ENCODE data around the gene XKRX.

The XKRX gene

DNA sequence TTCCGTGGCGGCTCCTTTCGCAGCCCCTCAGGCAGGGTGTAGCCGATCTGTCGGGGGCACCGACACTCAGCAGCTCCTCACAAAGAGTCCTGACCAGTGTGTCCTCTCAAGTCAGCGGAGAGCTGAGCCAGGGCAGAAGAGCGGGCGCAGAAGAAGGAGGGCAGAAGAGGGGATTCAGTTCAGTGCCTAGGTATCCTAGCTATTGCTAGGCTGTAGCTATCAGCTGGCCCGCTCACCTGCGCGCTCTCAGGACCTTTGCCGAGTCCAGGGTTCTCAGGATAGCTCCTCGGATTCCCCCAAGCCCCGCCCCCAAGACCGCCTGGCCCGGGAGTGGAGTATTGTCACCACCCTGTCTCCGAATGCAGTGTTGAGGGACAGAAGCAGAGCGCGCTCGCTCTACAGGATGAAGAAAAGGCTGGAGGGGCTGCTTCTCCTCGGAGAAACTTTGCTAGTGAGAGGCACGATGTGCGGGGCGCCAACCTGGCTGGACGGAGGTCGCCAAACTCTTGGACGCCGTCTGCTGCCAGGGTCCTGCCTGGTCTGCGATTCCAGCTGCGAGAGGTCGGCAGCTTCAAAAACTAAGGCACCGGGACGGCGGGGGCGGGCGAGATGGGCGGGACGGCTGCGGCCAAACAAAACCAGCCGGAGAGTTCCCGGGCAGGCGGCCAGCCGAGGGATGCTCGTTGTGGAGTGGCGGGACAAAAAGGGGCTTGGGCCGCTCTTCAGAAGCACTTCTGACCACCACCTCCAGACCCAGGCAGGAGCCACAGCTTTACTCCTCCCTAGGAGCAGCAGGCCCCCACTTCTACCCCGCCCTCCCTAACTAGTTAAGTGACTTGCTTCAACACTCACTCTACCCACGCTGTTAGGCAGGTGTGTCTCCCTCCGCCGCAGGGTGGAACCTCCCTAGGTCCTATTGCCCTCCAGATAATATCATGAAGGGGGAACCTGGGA lies at the start of gene XKRX:
TSS of gene XKRX (minus strand) at position 258 of the 954 bp plus-strand sequence. CDS start 613 bp downstream, outside the sequence.
- no peak for FAIRE-seq

DNA sequence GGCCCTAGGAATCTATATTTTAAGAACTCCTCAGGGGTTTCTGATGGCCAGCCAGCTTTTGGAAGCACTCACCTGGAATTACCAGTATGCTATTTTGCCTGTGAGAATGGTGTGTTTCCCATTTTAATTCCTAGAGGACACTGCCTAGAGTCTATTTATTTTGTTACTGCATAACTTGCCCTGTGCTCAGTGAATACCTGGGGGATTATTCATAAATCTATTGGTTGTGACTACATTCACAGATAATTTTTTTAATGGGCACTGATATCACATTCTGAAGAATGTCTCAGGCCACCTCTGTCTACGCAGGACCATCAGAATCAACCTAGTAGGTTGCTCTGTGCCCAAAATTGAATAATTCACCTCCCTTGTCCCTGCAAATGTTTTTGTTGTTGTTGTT lies 47.5 kb upstream of the XKRX start:
- FAIRE-seq = no peak

DNA sequence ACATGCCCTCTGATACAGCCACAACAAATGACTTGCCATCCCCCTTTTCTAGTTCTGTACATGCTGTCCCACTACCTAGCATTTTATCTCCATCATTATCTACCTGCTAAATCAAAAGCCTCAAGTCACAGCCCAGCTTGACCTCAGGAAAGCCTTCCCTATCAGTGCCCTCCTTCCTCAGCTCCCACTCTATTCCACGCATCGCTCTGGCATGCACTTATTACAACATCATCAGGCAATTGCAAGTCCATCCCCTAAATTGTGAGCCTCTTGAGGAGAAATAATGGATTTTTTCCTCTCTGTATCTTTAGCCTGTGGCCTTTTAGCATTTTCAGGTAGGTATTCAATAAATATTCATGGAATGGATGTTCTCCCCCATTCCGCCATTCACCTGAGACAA lies 46.5 kb upstream of the XKRX start:
- FAIRE-seq = no peak

DNA sequence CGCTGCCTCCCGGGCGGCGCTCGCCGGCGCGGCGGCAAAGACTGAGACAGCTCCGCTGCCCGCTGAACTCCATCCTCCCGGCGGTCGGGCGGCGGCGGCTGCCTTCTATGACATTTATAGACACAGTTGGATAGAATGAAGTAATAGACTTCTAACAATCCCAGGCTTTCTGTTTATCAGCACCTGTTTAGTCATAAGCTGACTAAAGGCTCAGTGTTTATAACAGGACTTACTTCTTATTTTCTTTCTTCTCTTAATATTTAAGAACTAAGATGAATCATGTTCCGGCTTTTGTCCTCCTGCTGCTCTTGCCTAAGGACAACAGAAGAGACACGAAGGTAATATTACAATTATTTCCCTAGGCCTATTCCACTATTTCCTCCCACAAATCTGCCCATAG lies 44.7 kb upstream of the XKRX start:
- FAIRE-seq = no peak

DNA sequence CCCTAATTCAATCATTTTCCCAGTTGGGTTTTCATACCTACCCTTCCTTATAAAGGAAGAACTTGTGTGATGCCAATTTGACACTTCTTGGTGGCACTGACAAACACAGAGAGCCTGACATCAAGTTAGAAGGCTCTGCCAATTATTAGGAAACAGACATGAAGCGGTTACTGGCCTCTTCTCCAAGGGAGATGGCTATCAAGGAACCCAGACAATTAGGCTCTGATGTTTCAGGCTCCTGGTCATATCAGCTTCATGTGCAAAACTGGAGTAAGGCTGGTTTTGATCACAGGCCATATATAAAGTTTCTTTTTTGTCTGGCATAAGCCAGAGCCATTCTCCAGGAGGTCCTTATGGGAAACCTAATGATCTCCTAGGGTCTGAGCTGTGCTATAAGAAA lies 41.2 kb upstream of the XKRX start:
- FAIRE-seq = no peak

DNA sequence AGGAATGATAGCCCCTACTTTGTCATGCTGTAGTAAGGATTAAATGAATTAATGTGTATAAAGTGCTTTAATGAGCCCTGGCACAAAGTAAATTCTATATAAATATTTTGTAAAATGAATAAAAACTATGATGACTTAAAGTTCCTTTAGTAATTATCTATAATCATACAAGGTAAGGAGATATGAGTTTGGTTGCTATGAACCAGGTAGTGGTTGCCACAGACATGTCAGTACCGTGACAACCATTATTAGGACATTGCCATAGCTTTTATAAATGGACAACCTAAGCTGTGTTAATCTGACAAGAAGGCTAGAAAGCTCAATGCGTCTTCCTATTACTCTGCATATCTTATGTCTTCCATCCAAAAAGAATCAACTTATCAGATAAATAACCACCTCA lies 40.7 kb upstream of the XKRX start, which contains the start of gene ARL13A:
TSS of gene ARL13A (plus strand) at position 301 of the 400 bp plus-strand sequence. CDS start 3,982 bp downstream, outside the sequence.
- no peak for FAIRE-seq

DNA sequence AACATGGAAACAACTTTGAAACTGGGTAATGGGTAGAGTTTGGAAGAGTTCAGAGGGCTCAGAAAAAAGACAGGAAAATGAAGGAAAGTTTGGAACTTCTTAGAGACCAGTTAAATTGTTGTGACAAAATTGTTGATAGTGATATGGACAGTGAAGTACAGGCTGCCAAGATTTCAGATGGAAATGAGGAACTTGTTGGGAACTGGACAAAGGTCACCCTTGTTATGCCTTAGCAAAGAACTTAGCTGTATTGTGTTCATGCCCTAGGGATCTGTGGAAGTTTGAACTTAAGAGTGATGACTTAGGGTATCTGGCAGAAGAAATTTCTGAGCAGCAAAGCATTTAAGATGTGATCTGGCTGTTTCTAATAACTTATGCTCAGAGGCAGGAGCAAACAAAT lies 35.6 kb upstream of the XKRX start:
- no peak for FAIRE-seq

DNA sequence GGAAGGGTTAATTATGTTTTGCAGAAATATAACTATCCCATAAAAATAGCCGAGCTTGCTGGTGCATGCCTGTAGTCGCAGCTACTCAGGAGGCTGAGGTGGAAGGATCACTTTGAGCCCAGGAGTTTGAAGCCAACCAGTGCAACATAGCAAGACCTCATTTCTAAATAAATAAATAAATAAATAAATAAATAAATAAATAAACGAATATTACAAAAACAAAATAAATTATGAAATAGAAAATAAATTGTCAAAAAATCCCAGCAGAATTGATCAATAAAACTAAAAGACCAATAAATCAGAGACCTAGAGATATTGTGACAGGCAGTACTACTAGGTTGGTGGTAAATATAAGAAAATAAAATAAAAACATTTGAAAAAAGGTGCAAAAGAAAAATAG lies 34.1 kb upstream of the XKRX start:
- FAIRE-seq = no peak

DNA sequence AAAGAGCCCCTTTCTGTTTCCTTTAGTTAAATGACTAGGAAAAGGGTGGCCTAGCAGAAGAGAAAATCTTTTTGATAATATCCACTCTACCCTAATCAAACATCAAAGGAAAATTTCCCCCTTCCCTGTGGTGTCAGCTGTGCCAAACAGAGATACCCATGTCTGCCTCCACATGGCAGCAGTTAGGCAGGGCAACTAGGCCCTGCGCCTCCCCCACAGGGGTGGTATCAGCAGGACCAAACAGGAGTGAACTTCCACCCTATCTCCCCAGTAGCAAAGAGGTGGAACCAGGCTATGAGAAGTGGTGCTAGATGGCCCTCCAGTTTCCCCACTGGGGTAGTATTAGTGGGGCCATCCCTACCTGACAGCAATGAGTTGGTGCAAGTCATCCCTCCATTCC lies 19.8 kb upstream of the XKRX start:
- no peak for FAIRE-seq

DNA sequence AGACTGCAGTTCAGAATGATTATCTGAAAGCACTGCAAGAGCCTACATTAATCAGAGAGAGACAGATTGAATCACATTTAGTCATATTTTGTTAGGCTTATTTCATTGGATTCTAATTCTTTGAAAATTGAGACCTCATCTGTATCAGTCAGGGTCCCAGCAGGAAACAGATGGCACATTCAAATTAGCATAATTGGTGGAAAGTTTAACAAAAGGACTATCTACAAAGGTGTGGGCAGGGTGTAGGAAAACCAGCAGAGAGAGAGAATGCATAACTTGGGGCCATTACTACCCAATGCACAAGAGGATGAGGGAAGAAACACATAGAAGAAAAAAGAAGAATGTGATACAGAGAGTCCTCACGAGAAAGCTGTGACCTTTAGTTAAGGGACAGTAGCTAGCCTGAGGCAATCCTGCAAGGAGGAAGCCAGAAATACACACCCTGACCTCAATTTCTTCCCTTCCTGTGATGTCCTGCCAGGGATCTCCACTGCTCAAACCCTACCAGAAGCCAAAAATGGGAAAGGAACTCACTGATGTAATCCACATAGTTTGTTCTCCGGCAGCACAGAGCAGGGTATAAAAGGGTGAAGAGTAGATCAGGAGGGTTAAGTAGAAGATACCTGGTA lies 17.7 kb upstream of the XKRX start:
- no peak for FAIRE-seq

DNA sequence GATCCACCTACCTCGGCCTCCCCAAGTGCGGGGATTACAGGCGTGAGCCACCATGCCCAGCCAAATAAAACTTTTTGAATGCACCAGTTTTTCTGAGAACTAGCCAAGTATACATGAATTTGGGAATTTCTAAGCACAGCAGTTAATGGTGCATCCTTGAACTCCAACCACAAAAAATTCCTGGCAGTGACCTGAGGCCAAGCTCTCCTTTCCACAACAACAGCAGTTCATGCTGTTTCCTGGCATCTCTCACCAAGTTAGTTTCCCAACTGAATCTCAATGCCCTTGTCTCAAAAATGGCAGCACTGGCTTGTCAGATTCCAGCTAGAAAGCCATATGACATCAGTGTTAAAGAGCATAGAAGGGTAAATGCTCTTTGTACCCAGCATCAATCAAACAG lies 15.9 kb upstream of the XKRX start:
- FAIRE-seq = no peak

DNA sequence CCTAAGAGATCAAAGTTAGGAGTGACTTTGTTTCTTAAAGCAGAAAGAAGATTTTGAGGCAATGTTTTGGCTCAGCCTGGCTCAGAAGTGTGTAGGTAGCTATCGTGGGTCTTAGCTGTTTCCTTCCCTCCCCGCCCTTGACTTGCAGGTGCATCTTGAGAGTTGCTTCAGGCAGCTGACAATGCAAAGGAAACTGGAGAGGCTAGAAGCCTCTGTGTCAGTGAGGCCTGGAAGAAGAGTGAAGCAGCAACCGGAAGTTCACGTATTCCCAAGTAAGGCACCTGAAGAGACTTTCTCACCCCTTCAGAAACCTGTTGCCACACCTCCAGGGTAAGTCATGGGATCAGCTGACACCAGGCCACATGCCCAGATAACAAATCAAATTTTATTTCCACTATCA lies 10.6 kb upstream of the XKRX start:
- no peak for FAIRE-seq

DNA sequence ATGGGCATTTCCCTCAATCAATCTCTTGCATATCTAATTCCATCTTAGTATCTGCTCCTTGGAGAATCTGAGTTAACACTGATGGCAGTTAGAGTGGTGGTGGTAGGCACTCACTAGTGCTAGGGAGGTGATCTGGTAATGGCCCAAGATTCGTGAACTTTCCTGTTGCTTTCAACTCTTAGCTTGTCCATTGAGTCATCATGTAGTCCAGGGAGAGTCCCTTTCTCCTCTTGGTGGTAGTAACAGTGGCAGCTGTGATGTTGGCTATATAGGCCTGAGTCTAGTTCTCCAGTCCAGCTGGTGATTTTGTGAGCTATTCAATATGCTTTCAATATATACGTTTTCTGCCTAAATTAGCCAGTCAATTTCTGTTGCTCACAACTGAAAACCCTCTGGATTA lies 7.0 kb upstream of the XKRX start:
- FAIRE-seq = no peak

DNA sequence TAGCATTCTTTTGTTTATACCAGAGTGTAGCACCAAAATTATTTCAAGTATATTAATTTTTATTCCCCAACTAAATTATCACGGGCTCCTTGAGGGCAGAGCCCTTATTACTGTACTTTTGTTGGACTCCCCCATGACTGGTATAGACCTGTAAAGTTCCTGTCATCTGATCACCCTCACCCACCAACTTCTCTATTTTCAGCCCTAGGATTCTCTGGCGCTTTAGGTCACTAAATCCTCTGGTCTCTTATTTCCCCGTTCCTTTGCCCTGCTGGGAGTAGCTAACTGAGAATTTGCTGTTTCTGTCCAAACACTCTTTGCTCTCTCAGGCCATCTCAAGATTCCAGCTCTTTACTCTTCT lies 3.2 kb upstream of the XKRX start:
- no peak for FAIRE-seq

DNA sequence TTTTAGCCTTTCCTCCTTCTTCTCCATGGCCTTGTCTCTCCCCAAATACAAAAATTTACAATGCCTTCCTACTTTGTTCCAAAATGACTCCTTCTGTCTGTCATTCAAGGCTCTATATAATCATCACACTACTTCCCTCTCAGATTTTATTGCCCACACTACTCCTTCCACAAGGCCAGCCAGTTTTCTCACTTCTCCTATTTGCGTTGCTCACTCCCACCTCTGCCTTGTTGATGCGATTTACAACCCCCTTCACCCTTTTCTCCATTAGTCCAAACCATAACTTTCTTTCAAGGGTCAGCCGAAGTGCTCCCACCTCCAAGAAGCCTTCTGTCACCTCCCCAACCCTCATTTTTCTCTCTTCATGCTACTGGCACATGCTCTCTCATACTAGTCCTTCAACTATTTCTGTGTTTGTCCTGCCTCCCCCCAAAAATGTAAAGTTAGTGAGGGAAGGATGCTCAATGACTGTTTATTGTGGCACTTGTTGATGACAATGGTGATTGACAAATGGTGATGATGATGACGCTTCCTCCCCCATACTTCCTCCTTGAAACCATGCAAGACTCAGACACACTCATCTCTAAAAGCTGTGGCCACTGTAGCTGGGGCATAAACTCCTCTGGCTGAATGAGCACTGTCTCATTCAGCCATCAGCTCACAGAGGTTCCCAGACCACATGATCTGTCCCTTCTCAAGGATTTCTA lies 2.7 kb upstream of the XKRX start:
- FAIRE-seq = no peak

DNA sequence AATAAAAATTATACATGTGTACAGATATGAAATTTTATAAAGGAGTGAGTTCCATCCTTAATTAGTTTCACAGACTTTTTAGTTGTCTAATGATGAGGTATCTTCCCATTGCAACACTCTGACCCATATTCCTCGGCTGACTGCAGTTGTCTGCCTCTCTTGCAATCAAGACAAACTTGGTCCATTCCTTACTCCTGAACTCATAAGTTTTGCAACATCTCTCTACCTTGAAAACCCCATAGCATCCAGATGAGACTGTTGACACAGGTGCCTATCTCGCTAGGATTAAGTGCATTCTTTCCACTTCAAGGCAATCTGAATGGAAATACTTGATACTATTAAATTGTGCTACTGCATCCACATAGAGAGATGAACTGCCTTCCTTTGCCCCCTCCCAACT lies 2.3 kb downstream of the XKRX start:
- no peak for FAIRE-seq

DNA sequence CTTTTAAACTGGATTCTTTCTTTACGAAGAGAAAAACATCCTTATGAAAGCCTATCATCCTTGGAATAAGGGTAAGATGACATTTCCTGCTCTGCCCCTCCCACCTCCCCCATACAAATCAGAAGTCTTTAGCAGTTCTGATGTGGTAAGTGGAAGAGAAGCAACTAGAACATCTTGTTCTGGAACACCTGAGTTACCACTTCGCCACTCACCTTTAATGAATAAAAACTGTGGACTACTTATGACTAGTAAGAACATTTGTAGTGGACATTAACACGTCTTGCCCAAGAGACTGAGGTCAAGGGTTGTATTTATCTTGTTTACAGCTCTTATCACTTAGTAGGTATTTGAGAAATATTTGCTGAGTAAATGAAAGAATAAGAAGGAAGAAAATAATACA lies 4.3 kb downstream of the XKRX start:
- no peak for FAIRE-seq

DNA sequence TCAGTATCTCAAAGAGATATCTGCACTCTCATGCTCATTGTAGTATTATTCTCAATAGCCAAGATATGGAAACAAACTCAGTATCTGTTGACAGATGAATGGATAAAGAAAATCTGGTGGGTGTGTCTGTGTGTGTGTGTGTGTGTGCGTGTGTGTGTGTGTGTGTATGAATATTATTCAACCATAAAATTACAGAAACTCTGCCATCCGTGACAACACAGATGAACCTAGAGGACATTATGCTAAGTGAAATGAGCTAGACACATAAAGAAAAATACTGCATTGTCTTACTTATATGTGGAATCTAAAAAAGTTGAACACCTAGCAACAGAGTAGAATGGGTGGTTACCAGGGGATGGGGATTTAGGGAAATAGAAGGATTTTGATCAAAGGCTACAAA lies 13.2 kb downstream of the XKRX start:
- FAIRE-seq = no peak

DNA sequence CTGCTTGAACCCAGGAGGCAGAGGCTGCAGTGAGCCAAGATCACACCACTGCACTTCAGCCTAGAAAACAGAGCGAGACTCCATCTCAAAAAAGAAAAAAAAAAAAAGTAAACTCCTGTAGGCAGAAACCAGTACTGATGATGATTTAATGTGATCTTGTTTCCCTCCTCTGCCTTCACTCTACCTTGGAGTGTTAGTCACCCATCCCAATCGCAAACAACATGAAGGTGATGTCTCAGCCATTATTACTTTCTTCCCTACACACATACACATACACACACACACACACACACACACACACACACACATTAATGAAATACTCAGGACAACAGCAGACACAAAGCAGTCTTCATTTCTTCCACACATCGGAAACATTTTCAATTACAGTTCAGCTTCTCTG lies 15.6 kb downstream of the XKRX start:
- no peak for FAIRE-seq

DNA sequence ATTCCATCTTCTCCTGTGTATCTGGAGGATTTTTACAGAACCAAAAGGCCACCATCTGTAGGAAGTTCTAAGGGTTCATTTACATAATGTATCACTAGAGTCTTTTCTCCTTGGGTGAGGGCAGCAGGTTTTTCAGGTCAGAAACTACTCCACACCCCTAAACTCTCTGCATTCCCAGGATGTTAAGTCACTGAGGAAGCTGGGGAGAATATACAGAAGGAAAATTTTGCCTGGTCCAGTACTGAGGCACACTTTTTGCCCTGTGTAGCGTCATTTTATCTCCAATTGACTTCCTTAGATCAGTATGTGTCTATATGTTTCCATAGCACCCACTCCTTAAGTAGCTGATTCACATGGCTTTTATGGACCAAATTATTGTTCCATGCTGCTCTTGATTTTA lies 17.0 kb downstream of the XKRX start:
- FAIRE-seq = no peak

DNA sequence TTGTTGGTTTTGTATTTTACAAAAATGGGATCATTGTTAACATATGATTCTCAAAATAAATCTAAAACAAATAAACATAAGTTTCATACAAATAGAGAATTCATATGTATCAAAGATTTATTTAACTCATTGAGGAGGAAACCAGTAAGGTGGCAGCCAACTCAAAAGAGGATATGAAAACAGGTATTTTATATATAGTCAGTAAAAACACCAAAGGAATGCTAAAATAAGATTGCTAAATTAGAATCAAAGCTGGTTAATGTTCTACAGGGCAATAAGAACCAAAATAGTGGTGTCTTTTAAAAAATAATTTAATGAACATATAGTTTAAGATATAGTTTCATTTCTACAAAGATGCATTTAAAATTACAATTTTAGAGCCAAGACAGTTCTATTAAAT lies 23.1 kb downstream of the XKRX start:
- no peak for FAIRE-seq

DNA sequence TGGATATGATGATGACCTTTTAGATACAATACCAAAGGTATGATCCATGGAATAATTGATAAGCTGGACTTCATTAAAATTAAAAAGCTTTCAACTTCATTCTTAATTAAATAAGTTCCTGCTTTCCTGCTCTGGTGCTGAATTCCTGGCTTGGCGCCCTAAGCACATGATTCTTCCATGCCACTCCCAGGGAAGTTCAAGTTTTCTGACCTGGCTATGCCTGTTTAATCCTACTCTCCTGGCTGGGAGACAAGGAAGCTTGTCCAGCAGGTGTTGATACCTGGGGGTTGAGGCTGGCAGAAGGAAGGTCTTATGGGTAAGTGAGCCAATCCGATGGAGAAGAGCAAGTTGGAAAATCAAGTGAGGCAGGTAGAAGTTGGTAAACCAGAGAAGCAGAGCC lies 24.3 kb downstream of the XKRX start:
- FAIRE-seq = no peak

DNA sequence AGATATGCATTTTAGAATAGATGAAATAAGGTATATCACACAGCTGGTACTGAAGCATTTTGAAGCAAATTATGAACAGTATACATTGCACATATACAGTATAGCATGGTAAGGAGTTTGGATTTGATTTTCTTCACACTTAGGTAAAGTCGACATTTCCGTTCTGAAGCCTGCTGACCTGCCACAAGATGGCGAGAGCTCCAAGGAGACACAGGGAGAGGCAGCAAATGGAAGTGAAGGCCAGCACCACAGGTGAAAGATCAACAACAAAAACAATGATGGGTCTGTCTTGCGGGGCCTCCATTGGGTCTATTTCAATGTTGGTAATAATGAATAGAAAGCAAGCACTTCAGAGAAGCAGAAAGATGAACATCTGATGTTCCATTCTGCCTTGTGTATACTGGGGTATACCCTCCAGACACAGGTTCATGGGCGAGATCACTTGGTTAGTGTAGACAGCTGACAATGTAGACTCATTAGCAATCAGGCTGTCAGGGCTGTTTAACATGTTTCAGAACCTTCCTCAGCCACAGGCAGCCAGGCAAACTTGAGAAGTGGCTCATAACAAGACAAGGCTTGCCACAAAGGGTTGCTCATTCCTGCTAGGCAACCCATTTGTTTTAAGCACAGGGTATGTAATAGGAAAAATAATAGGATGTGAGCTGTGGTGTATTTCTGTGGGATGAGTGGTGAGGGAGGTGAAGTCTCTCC lies 33.2 kb downstream of the XKRX start:
- no peak for FAIRE-seq
